A673 (cell line): ENCODE results near the gene SLC16A7. TPM values are rescaled to one million over a fixed set of nuclear protein-coding genes. Genes with fewer than 3 reads are reported as not detected.
"Not testable (repeated sequence)": the region's sequence is repeated elsewhere in the genome, so short reads cannot be mapped to it uniquely, and the experiment has no call there.

Source experiments
- BruUV-seq: library from RNA; stranded (reverse); fragments of 400-500 nt; replicated peaks from 2 replicates; lab custom pipeline; 2021; lab: Mats Ljungman, UMichigan
- CTCF ChIA-PET: fragments of 300-600 bp; sonication (Branson Sonifier 250); formaldehyde crosslinking; loops from one replicate; lab custom pipeline; 2022; ENCODE audit warnings: antibody characterized with exemption; lab: Charles Lee
- POLR2A ChIA-PET: fragments of 300-600 bp; sonication (Branson Sonifier 250); formaldehyde crosslinking; loops from one replicate; lab custom pipeline; 2022; ENCODE audit warnings: antibody characterized with exemption; ENCODE audit not compliant: low non-redundant PET; lab: Charles Lee
- DNase-seq: peaks from one replicate; pipeline ENCODE4 v3.0.0-alpha.2; 2015; ENCODE audit warnings: low spot score
- H3K27ac ChIP-seq: fragments of 200-600 bp; sonication (generic); 2 replicates; pipeline ENCODE4 v1.5.1; 2016; ENCODE audit warnings: mixed run types, low read depth, mild to moderate bottlenecking, mixed read lengths, antibody characterized with exemption, low read length; ENCODE audit not compliant: poor library complexity, severe bottlenecking
- H3K27me3 ChIP-seq: fragments of 200-600 bp; sonication (generic); replicated peaks from 2 replicates; pipeline ENCODE4 v1.6.1; 2017; ENCODE audit warnings: mixed run types, low read depth, mild to moderate bottlenecking, mixed read lengths, antibody characterized with exemption, low read length; ENCODE audit not compliant: insufficient read depth, poor library complexity
- H3K36me3 ChIP-seq: fragments of 200-600 bp; sonication (generic); 2 replicates; pipeline ENCODE4 v1.6.1; 2016; ENCODE audit warnings: mixed run types, mild to moderate bottlenecking, mixed read lengths, antibody characterized with exemption, low read length; ENCODE audit not compliant: insufficient read depth, poor library complexity, severe bottlenecking
- H3K4me1 ChIP-seq: fragments of 200-600 bp; sonication (generic); 2 replicates; pipeline ENCODE4 v1.6.1; 2017; ENCODE audit warnings: mixed run types, mild to moderate bottlenecking, mixed read lengths, antibody characterized with exemption, low read length; ENCODE audit not compliant: insufficient read depth, poor library complexity, severe bottlenecking
- H3K4me3 ChIP-seq: fragments of 200-600 bp; sonication (generic); 2 replicates; pipeline ENCODE4 v1.5.1; 2016; ENCODE audit warnings: low read depth, mixed run types, mild to moderate bottlenecking, mixed read lengths, low read length; ENCODE audit not compliant: poor library complexity, severe bottlenecking
- H3K9me3 ChIP-seq: fragments of 200-600 bp; sonication (generic); 2 replicates; pipeline ENCODE4 v1.6.1; 2016; ENCODE audit warnings: mixed run types, low read depth, mild to moderate bottlenecking, mixed read lengths, antibody characterized with exemption, low read length; ENCODE audit not compliant: poor library complexity, severe bottlenecking
- EZH2 ChIP-seq: fragments of 200-600 bp; sonication (generic); IDR thresholded peaks from 2 replicates; pipeline ENCODE4 v1.6.1; 2017; ENCODE audit warnings: borderline replicate concordance, low read depth, mild to moderate bottlenecking, mixed read lengths, antibody characterized with exemption, low read length; ENCODE audit not compliant: poor library complexity, severe bottlenecking
- intact Hi-C: fragments of 100-400 bp; cut with micrococcal nuclease; formaldehyde crosslinking; loops from one replicate; pipeline ENCODE4 v1.10.0; 2022; ENCODE audit not compliant: unreplicated experiment
- total RNA-seq: library from RNA; stranded (reverse); gene quantifications from 2 replicates; pipeline ENCODE4 v1.2.3, GENCODE V29; 2021
- TF ChIP-seq, protein P1 (sequence below): fragments of 300-800, 200-600 bp; sonication (generic); conservative IDR thresholded peaks from 2 replicates; pipeline ENCODE4 v1.5.1; 2017; ENCODE audit warnings: low read depth, mild to moderate bottlenecking, antibody characterized with exemption, low read length, moderate library complexity, mixed read lengths

SLC16A7 gene
- total RNA-seq, 1 experiment from 2014 or later: 2.5 TPM

GRCh38 chr12:59603754-59604153 is 7.9 kb downstream of the SLC16A7 start:
- Histone ChIP-seq H3K9me3 (no peaks in the 10 kb centered on the region), H3K27me3 (no peaks in the 10 kb centered on the region), H3K27ac (no peak overlapping the region), H3K4me3 (no peak overlapping the region), H3K4me1 (no peaks in the 10 kb centered on the region), H3K36me3 (no peaks in the 10 kb centered on the region)
- no peak for DNase-seq
- BruUV-seq: no TSS peak
- intact Hi-C loops: no loop called here
- TF ChIP-seq EZH2: no peak
- TF ChIP-seq, protein P1, sequence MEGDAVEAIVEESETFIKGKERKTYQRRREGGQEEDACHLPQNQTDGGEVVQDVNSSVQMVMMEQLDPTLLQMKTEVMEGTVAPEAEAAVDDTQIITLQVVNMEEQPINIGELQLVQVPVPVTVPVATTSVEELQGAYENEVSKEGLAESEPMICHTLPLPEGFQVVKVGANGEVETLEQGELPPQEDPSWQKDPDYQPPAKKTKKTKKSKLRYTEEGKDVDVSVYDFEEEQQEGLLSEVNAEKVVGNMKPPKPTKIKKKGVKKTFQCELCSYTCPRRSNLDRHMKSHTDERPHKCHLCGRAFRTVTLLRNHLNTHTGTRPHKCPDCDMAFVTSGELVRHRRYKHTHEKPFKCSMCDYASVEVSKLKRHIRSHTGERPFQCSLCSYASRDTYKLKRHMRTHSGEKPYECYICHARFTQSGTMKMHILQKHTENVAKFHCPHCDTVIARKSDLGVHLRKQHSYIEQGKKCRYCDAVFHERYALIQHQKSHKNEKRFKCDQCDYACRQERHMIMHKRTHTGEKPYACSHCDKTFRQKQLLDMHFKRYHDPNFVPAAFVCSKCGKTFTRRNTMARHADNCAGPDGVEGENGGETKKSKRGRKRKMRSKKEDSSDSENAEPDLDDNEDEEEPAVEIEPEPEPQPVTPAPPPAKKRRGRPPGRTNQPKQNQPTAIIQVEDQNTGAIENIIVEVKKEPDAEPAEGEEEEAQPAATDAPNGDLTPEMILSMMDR: no peak
- POLR2A ChIA-PET: no interaction called here
- CTCF ChIA-PET: no interaction called here

DNA sequence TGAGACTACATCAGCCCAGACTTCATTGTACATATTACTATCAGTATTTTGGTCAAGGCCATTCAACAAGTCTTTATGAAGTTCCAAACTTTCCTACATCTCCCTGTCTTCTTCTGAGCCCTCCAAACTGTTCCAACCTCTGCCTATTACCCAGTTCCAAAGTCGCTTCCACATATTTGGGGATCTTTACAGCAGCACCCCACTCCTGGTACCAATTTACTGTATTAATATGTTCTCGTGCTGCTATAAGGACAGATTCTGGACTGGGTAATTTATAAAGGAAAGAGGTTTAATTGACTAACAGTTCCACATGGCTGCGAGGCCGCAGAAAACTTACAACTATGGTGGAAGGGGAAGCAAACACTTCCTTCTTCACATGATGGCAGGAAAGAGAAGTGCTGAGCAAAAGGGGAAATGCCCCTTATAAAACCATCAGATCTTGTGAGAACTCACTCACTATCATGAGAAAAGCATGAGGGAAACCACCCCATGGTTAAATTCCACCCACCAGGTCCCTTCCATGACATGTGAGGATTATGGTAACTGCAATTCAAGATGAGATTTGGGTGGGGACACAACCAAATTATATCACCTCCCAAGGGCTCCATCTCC is 17.1 kb downstream of the SLC16A7 start:
- H3K27ac ChIP-seq, intact Hi-C loops, DNase-seq, POLR2A ChIA-PET, H3K36me3 ChIP-seq, H3K27me3 ChIP-seq, CTCF ChIA-PET, BruUV-seq, H3K4me1 ChIP-seq, H3K4me3 ChIP-seq: not testable (repeated sequence)
- peaks cover 12% of the 10 kb centered on the region for H3K9me3 ChIP-seq

- Histone ChIP-seq H3K36me3 (no peaks in the 10 kb centered on the region), H3K4me1 (no peaks in the 10 kb centered on the region), H3K4me3 (no peak overlapping the region), H3K27ac (no peak overlapping the region), H3K27me3 (no peaks in the 10 kb centered on the region), H3K9me3 (peaks cover 12% of the 10 kb centered on the region)
- TF ChIP-seq EZH2: no peak
- TF ChIP-seq, protein P1: no peak
- no TSS peak for BruUV-seq
- ChIA-PET CTCF (no interaction called here), POLR2A (no interaction called here)
- intact Hi-C loops: no loop called here
- DNase-seq: no peak
These were observed 19.8 kb downstream of the SLC16A7 start for GRCh38 chr12:59615392-59616165.
